ENCODE measurements around the gene GPATCH2.
A peak's percentile ranks its signal among the peaks of the same experiment; 100 is the strongest.
"Not testable (repeated sequence)": the region's sequence is repeated elsewhere in the genome, so short reads cannot be mapped to it uniquely, and the experiment has no call there.

Gene GPATCH2

GRCh38 chr1:217523921-217524320 lies 107.0 kb downstream of the GPATCH2 start:
- H3K4me3 ChIP-seq (ENCODE audit: low read depth, low read length); H3K9ac ChIP-seq (ENCODE audit: low read length); H4K91ac ChIP-seq (ENCODE audit: low read depth, low read length); H3K79me1 ChIP-seq (ENCODE audit: low read length); H2BK5ac ChIP-seq (ENCODE audit: low read depth, low read length, poor library complexity); H2AK5ac ChIP-seq (ENCODE audit: low read length); H3K27ac ChIP-seq (ENCODE audit: low read depth, low read length); H2BK120ac ChIP-seq (ENCODE audit: insufficient read depth, low read length, poor library complexity); H3K18ac ChIP-seq (ENCODE audit: low read length); H3K9me3 ChIP-seq (ENCODE audit: insufficient read depth, low read depth, low read length); H3K4ac ChIP-seq (ENCODE audit: low read depth, low read length); H3K36me3 ChIP-seq (ENCODE audit: control insufficient read depth in 1 of 2, insufficient read depth in 2 of 2, low read length in 2 of 2); H3K27me3 ChIP-seq (ENCODE audit: insufficient read depth, low read length); H2BK12ac ChIP-seq (ENCODE audit: low read length); H3K4me2 ChIP-seq (ENCODE audit: low read length); H3K79me2 ChIP-seq (ENCODE audit: control insufficient read depth, insufficient read depth, low read length, poor library complexity); H3K4me1 ChIP-seq (ENCODE audit: control insufficient read depth in 1 of 2, insufficient read depth in 2 of 2, low read length in 2 of 2); DNase-seq; H2AFZ ChIP-seq (ENCODE audit: insufficient read depth, low read length, poor library complexity); H3K14ac ChIP-seq (ENCODE audit: low read length); H4K12ac ChIP-seq (ENCODE audit: low read depth, low read length); H3K23ac ChIP-seq (ENCODE audit: low read length); H4K8ac ChIP-seq (ENCODE audit: low read depth, low read length): not testable (repeated sequence)
- no CpG with 5 or more reads among the region's 28 CpGs for whole genome bisulfite sequencing (ENCODE audit: extremely low coverage, insufficient coverage, insufficient read length)

- no peak overlapping the region for H4K8ac ChIP-seq (ENCODE audit: low read depth, low read length)
- H3K79me2 ChIP-seq (ENCODE audit: control insufficient read depth, insufficient read depth, low read length, poor library complexity), result no peaks in the 10 kb centered on the region
- no peak overlapping the region for H2BK12ac ChIP-seq (ENCODE audit: low read length)
- WGBS (ENCODE audit: extremely low coverage, insufficient coverage, insufficient read length), result no CpG with 5 or more reads among the region's 3 CpGs
- H3K79me1 ChIP-seq (ENCODE audit: low read length), result no peaks in the 10 kb centered on the region
- H3K4ac ChIP-seq (ENCODE audit: low read depth, low read length), result no peak overlapping the region
- no peaks in the 10 kb centered on the region for H3K4me1 ChIP-seq (ENCODE audit: control insufficient read depth in 1 of 2, insufficient read depth in 2 of 2, low read length in 2 of 2)
- H3K4me3 ChIP-seq (ENCODE audit: low read depth, low read length), result no peak overlapping the region
- no peak for DNase-seq
- no peak overlapping the region for H4K91ac ChIP-seq (ENCODE audit: low read depth, low read length)
- no peak overlapping the region for H3K14ac ChIP-seq (ENCODE audit: low read length)
- H2BK5ac ChIP-seq (ENCODE audit: low read depth, low read length, poor library complexity), result no peak overlapping the region
- H3K9me3 ChIP-seq (ENCODE audit: insufficient read depth, low read depth, low read length), result no peaks in the 10 kb centered on the region
- H3K9ac ChIP-seq (ENCODE audit: low read length), result no peak overlapping the region
- no peak overlapping the region for H2AK5ac ChIP-seq (ENCODE audit: low read length)
- no peaks in the 10 kb centered on the region for H3K36me3 ChIP-seq (ENCODE audit: control insufficient read depth in 1 of 2, insufficient read depth in 2 of 2, low read length in 2 of 2)
- H3K27ac ChIP-seq (ENCODE audit: low read depth, low read length), result no peak overlapping the region
- H4K12ac ChIP-seq (ENCODE audit: low read depth, low read length), result no peak overlapping the region
- no peak overlapping the region for H3K18ac ChIP-seq (ENCODE audit: low read length)
- no peaks in the 10 kb centered on the region for H3K27me3 ChIP-seq (ENCODE audit: insufficient read depth, low read length)
- no peak overlapping the region for H2AFZ ChIP-seq (ENCODE audit: insufficient read depth, low read length, poor library complexity)
- H2BK120ac ChIP-seq (ENCODE audit: insufficient read depth, low read length, poor library complexity), result no peak overlapping the region
- no peak overlapping the region for H3K4me2 ChIP-seq (ENCODE audit: low read length)
- no peak overlapping the region for H3K23ac ChIP-seq (ENCODE audit: low read length)
These were observed 108.6 kb downstream of the GPATCH2 start for GRCh38 chr1:217522277-217522676.

- no peaks in the 10 kb centered on the region for H3K27me3 ChIP-seq (ENCODE audit: insufficient read depth, low read length)
- H3K79me2 ChIP-seq (ENCODE audit: control insufficient read depth, insufficient read depth, low read length, poor library complexity), result no peaks in the 10 kb centered on the region
- no peaks in the 10 kb centered on the region for H3K9me3 ChIP-seq (ENCODE audit: insufficient read depth, low read depth, low read length)
- no peak overlapping the region for H2BK5ac ChIP-seq (ENCODE audit: low read depth, low read length, poor library complexity)
- H2BK12ac ChIP-seq (ENCODE audit: low read length), result no peak overlapping the region
- H4K91ac ChIP-seq (ENCODE audit: low read depth, low read length), result no peak overlapping the region
- no peak overlapping the region for H3K27ac ChIP-seq (ENCODE audit: low read depth, low read length)
- no peak overlapping the region for H3K18ac ChIP-seq (ENCODE audit: low read length)
- H2AK5ac ChIP-seq (ENCODE audit: low read length), result no peak overlapping the region
- H4K8ac ChIP-seq (ENCODE audit: low read depth, low read length), result no peak overlapping the region
- no peak overlapping the region for H3K4ac ChIP-seq (ENCODE audit: low read depth, low read length)
- whole genome bisulfite sequencing (ENCODE audit: extremely low coverage, insufficient coverage, insufficient read length), result no CpG with 5 or more reads among the region's 4 CpGs
- H3K23ac ChIP-seq (ENCODE audit: low read length), result no peak overlapping the region
- no peaks in the 10 kb centered on the region for H3K36me3 ChIP-seq (ENCODE audit: control insufficient read depth in 1 of 2, insufficient read depth in 2 of 2, low read length in 2 of 2)
- H2BK120ac ChIP-seq (ENCODE audit: insufficient read depth, low read length, poor library complexity), result no peak overlapping the region
- no peak overlapping the region for H4K12ac ChIP-seq (ENCODE audit: low read depth, low read length)
- H3K79me1 ChIP-seq (ENCODE audit: low read length), result no peaks in the 10 kb centered on the region
- H3K4me3 ChIP-seq (ENCODE audit: low read depth, low read length), result no peak overlapping the region
- H2AFZ ChIP-seq (ENCODE audit: insufficient read depth, low read length, poor library complexity), result no peak overlapping the region
- H3K9ac ChIP-seq (ENCODE audit: low read length), result no peak overlapping the region
- no peak overlapping the region for H3K14ac ChIP-seq (ENCODE audit: low read length)
- no peak for DNase-seq
- H3K4me2 ChIP-seq (ENCODE audit: low read length), result no peak overlapping the region
- H3K4me1 ChIP-seq (ENCODE audit: control insufficient read depth in 1 of 2, insufficient read depth in 2 of 2, low read length in 2 of 2), result no peaks in the 10 kb centered on the region
These were observed 109.6 kb downstream of the GPATCH2 start for GRCh38 chr1:217521317-217521716.

GRCh38 chr1:217506878-217507277 lies 124.0 kb downstream of the GPATCH2 start:
- no peak overlapping the region for H3K4me3 ChIP-seq (ENCODE audit: low read depth, low read length)
- H3K18ac ChIP-seq (ENCODE audit: low read length), result no peak overlapping the region
- H3K27me3 ChIP-seq (ENCODE audit: insufficient read depth, low read length), result no peaks in the 10 kb centered on the region
- no peak overlapping the region for H2BK12ac ChIP-seq (ENCODE audit: low read length)
- no peaks in the 10 kb centered on the region for H3K79me2 ChIP-seq (ENCODE audit: control insufficient read depth, insufficient read depth, low read length, poor library complexity)
- WGBS (ENCODE audit: extremely low coverage, insufficient coverage, insufficient read length), result no CpG with 5 or more reads among the region's 2 CpGs
- no peak overlapping the region for H3K9ac ChIP-seq (ENCODE audit: low read length)
- no peak overlapping the region for H3K23ac ChIP-seq (ENCODE audit: low read length)
- DNase-seq, result peak in 1 of 2 donors; percentile 8
- no peak overlapping the region for H2AFZ ChIP-seq (ENCODE audit: insufficient read depth, low read length, poor library complexity)
- no peak overlapping the region for H4K8ac ChIP-seq (ENCODE audit: low read depth, low read length)
- no peak overlapping the region for H3K4me2 ChIP-seq (ENCODE audit: low read length)
- H3K36me3 ChIP-seq (ENCODE audit: control insufficient read depth in 1 of 2, insufficient read depth in 2 of 2, low read length in 2 of 2), result no peaks in the 10 kb centered on the region
- no peak overlapping the region for H2BK120ac ChIP-seq (ENCODE audit: insufficient read depth, low read length, poor library complexity)
- no peak overlapping the region for H4K91ac ChIP-seq (ENCODE audit: low read depth, low read length)
- H3K79me1 ChIP-seq (ENCODE audit: low read length), result no peaks in the 10 kb centered on the region
- H3K4me1 ChIP-seq (ENCODE audit: control insufficient read depth in 1 of 2, insufficient read depth in 2 of 2, low read length in 2 of 2), result no peaks in the 10 kb centered on the region
- no peak overlapping the region for H3K27ac ChIP-seq (ENCODE audit: low read depth, low read length)
- no peak overlapping the region for H3K14ac ChIP-seq (ENCODE audit: low read length)
- no peaks in the 10 kb centered on the region for H3K9me3 ChIP-seq (ENCODE audit: insufficient read depth, low read depth, low read length)
- no peak overlapping the region for H4K12ac ChIP-seq (ENCODE audit: low read depth, low read length)
- no peak overlapping the region for H2AK5ac ChIP-seq (ENCODE audit: low read length)
- no peak overlapping the region for H2BK5ac ChIP-seq (ENCODE audit: low read depth, low read length, poor library complexity)
- no peak overlapping the region for H3K4ac ChIP-seq (ENCODE audit: low read depth, low read length)

Measured in trophoblast cell (in vitro differentiated cells and primary cell).